Muscle of back (tissue), 11 donors: ENCODE results near the gene TXNRD2. TPM values are rescaled to one million over a fixed set of nuclear protein-coding genes. Genes with fewer than 3 reads are reported as not detected.

Experiments used
- DNase-seq, 3 donors: peaks; one replicate each; pipeline versions ENCODE4 v3.0.0 to v3.0.0-alpha.2; 2013
- polyA plus RNA-seq, 10 donors: library from polyadenylated mRNA; unstranded; fragments of 120-200 nt; gene quantifications; one replicate each; pipeline ENCODE4 v1.2.1, GENCODE V29; 2013; ENCODE audit not compliant: insufficient read length in 10 of 10

TXNRD2 gene
- polyA plus RNA-seq, 10 donors, result 13.0 to 19.2 (median 15.0) TPM

GRCh38 chr22:19968450-19968891 is 26.9 kb upstream of the TXNRD2 start:
- DNase-seq, result no peak

GRCh38 chr22:19967850-19968449 is 26.3 kb upstream of the TXNRD2 start:
- no peak for DNase-seq

GRCh38 chr22:19966908-19967750 is 25.5 kb upstream of the TXNRD2 start:
- DNase-seq, result no peak

- DNase-seq, result peak in 1 of 3 donors; percentile 62
Measured at GRCh38 chr22:19965771-19966709, 24.4 kb upstream of the TXNRD2 start.

GRCh38 chr22:19964701-19965386 is 23.2 kb upstream of the TXNRD2 start:
- DNase-seq, result no peak

GRCh38 chr22:19963863-19964642 is 22.4 kb upstream of the TXNRD2 start:
- no peak for DNase-seq

GRCh38 chr22:19962909-19963806 is 21.5 kb upstream of the TXNRD2 start:
- DNase-seq, result no peak

GRCh38 chr22:19962246-19962908 is 20.8 kb upstream of the TXNRD2 start:
- DNase-seq, result peak in 1 of 3 donors; percentile 75

- DNase-seq, result no peak
Measured at GRCh38 chr22:19961868-19962245, 20.2 kb upstream of the TXNRD2 start.

- DNase-seq, result no peak
Measured at GRCh38 chr22:19961201-19961580, 19.6 kb upstream of the TXNRD2 start.

- DNase-seq, result no peak
Measured at GRCh38 chr22:19960491-19961200, 19.0 kb upstream of the TXNRD2 start.

- no peak for DNase-seq
Measured at GRCh38 chr22:19959587-19960490, 18.2 kb upstream of the TXNRD2 start.

- DNase-seq, result peak; percentile 62 to 89 (median 77)
Measured at GRCh38 chr22:19959043-19959586, 17.5 kb upstream of the TXNRD2 start.

- no peak for DNase-seq
Measured at GRCh38 chr22:19958083-19959042, 16.7 kb upstream of the TXNRD2 start.

GRCh38 chr22:19957445-19957844 is 15.8 kb upstream of the TXNRD2 start:
- no peak for DNase-seq
